ENCODE measurements around the gene UCN2.

Gene UCN2

DNA sequence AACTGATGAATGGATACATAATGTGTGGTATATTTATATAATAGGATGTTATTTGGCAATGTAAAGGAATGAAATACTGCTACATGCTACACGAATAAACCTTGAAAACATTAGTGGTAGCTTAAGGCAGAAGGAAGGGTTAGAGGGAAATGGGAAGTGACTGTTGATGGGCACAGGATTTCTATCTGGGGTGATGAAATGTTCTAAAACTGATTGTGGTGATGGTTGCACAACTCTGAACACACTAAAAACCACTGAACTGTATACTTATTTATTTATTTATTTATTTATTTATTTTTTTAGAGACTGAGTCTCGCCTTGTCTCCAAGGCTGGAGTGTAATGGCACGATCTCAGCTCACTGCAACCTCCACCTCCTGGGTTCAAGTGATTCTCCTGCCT lies 34.8 kb downstream of the UCN2 start:
- no peak for TF ChIP-seq ZFX (IDR thresholded peaks at IDR 0.05)
- no peak for TF ChIP-seq CTCF (conservative IDR thresholded peaks at IDR 0.05)
- no peak overlapping the region for H3K27ac ChIP-seq

DNA sequence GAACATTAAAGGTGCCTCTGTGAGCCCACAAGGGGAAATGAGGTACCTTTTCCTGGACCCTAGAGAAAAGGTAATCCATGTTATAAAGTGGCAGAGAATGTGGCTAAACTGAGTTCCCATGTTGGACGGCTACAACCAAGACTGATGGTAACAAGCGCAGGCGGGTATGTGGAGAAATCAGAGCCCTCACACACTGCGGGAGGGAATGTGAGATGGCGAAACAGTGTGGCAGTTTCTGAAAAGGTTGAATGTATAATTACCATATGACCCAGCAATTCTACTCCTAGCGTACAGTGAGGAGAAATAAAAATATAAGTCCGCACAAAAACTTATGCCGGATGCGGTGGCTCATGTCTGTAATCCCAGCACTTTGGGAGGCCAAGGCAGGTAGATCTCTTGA lies 35.5 kb downstream of the UCN2 start:
- TF ChIP-seq ZFX (IDR thresholded peaks at IDR 0.05) (no peak), CTCF (conservative IDR thresholded peaks at IDR 0.05) (no peak)
- no peak overlapping the region for H3K27ac ChIP-seq

GRCh38 chr3:48524970-48525369 lies 38.6 kb downstream of the UCN2 start:
- TF ChIP-seq CTCF (conservative IDR thresholded peaks at IDR 0.05) (no peak), ZFX (IDR thresholded peaks at IDR 0.05) (no peak)
- no peak overlapping the region for H3K27ac ChIP-seq

- no peak overlapping the region for H3K27ac ChIP-seq
- TF ChIP-seq ZFX (IDR thresholded peaks at IDR 0.05) (no peak), CTCF (conservative IDR thresholded peaks at IDR 0.05) (no peak)
Measured at GRCh38 chr3:48521635-48522034, 41.9 kb downstream of the UCN2 start.

DNA sequence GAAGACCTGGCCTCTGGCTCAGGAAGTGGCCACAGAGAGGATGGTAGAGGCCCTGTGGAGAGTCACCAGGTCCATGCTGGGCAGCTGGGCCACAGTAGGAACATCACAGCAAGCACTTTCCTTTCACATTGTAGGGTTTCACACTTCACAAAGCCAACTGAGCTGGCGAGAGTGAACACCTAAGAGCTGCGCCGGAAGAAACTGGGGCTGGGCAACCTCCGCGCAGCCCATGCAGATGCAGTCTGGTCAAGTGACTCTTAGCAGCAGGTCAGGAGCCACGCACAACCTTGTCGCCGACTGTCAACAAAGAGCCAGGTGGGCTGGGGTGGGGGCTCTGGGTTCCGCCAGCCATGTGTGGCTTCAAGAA lies 44.3 kb downstream of the UCN2 start:
- no peak overlapping the region for H3K27ac ChIP-seq
- no peak for TF ChIP-seq ZFX (IDR thresholded peaks at IDR 0.05)
- TF ChIP-seq CTCF (conservative IDR thresholded peaks at IDR 0.05) = no peak

DNA sequence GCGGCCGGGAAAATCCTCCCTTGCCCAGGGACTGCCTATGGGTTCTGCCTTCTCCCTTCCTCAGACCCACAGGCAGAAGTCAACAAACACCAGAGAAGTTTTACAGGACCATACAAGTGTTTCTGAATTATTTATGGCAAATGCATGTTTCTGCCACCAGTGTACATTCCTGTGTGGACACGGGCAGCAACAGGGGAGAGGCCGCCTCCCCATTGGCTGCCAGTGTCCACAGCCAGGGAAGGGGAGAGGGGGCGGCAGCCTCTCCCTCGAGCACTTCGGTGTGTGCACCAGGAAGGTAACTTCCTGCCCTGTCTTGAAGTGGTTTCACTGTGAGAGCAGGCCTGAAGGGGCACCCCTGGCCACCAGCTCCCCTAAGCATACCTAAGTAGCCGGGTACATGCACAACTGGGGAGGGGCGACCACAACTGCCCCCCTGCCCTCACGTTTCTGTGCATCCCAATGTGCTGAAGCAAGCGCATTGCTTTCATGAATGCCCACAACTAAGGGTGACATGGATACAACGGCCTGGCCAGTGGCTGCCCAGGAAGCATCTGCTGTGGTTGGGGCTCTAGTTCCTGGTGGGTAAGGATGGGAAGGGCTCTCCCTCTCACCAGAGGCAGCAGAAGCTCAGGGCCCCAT lies 44.8 kb downstream of the UCN2 start:
- TF ChIP-seq CTCF (conservative IDR thresholded peaks at IDR 0.05) = no peak
- TF ChIP-seq ZFX (IDR thresholded peaks at IDR 0.05) = no peak
- H3K27ac ChIP-seq = no peak overlapping the region

- no peak overlapping the region for H3K27ac ChIP-seq
- TF ChIP-seq CTCF (conservative IDR thresholded peaks at IDR 0.05) = no peak
- TF ChIP-seq ZFX (IDR thresholded peaks at IDR 0.05) = no peak
Measured at GRCh38 chr3:48518069-48518468, 45.5 kb downstream of the UCN2 start.
